Measurements from ENCODE around the gene LRPPRC. TPM values are rescaled to one million over a fixed set of nuclear protein-coding genes. Genes with fewer than 3 reads are reported as not detected.

Gene LRPPRC
- total and polyA plus RNA-seq, 2 experiments from 2014 or later, result 163 to 200 TPM

GRCh38 chr2:43884689-43885088 lies 111.1 kb downstream of the LRPPRC start:
- H2AFZ ChIP-seq, result no peak overlapping the region
- peaks cover 3% of the 10 kb centered on the region; the same call in 1 of the 3 replicates for H3K4me1 Mint-ChIP-seq
- no peak overlapping the region for H3K4me2 ChIP-seq
- no peaks in the 10 kb centered on the region for H3K27me3 ChIP-seq (ENCODE audit: insufficient read depth)
- H3K9me2 ChIP-seq (ENCODE audit: insufficient read depth), result no peaks in the 10 kb centered on the region
- peak overlapping the region; percentile 68; the same call in 1 of the 2 replicates for H3K27ac ChIP-seq (ENCODE audit: low read depth)
- H3K36me3 Mint-ChIP-seq (ENCODE audit: low read depth), result peaks cover 32% of the 10 kb centered on the region
- no peak for ATAC-seq
- no peaks in the 10 kb centered on the region for H3K9me3 Mint-ChIP-seq
- H3K4me3 Mint-ChIP-seq, result no peak overlapping the region
- H3K36me3 ChIP-seq (ENCODE audit: insufficient read depth), result peaks cover 25% of the 10 kb centered on the region
- DNase-seq (ENCODE audit: low spot score), result no peak
- no peak overlapping the region for H3K27ac Mint-ChIP-seq
- H4K20me1 ChIP-seq (replicated peaks; ENCODE audit: insufficient read depth), result no peaks in the 10 kb centered on the region; the same call in none of the 2 replicates
- no peaks in the 10 kb centered on the region for H3K4me1 ChIP-seq (ENCODE audit: insufficient read depth)
- TF ChIP-seq, protein P1, sequence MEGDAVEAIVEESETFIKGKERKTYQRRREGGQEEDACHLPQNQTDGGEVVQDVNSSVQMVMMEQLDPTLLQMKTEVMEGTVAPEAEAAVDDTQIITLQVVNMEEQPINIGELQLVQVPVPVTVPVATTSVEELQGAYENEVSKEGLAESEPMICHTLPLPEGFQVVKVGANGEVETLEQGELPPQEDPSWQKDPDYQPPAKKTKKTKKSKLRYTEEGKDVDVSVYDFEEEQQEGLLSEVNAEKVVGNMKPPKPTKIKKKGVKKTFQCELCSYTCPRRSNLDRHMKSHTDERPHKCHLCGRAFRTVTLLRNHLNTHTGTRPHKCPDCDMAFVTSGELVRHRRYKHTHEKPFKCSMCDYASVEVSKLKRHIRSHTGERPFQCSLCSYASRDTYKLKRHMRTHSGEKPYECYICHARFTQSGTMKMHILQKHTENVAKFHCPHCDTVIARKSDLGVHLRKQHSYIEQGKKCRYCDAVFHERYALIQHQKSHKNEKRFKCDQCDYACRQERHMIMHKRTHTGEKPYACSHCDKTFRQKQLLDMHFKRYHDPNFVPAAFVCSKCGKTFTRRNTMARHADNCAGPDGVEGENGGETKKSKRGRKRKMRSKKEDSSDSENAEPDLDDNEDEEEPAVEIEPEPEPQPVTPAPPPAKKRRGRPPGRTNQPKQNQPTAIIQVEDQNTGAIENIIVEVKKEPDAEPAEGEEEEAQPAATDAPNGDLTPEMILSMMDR (conservative IDR thresholded peaks at IDR 0.05; ENCODE audit: low read depth in 2 of 2), result no peak
- TF ChIP-seq EZH2phosphoT487 (IDR thresholded peaks at IDR 0.05; ENCODE audit: unreplicated experiment), result no peak
- no peak for TF ChIP-seq POLR2AphosphoS5 (IDR thresholded peaks at IDR 0.05; ENCODE audit: low read depth)
- no peak for TF ChIP-seq STAT1 (IDR thresholded peaks at IDR 0.05; ENCODE audit: unreplicated experiment)
- no peak for TF ChIP-seq NANOG (IDR thresholded peaks at IDR 0.05; ENCODE audit: borderline replicate concordance)
- no peak for TF ChIP-seq ETS1 (IDR thresholded peaks at IDR 0.05)
- no peak for TF ChIP-seq ZNF114 (CRISPR knock-in tag; IDR thresholded peaks at IDR 0.05)
- H3F3A ChIP-seq (replicated peaks; ENCODE audit: low read depth), result 0 out of 2 replicates have a peak, but pooled peaks cover 16% of the 10 kb centered on the region
- H3K27me3 Mint-ChIP-seq (ENCODE audit: insufficient read depth, low read depth, poor library complexity), result peaks cover 2% of the 10 kb centered on the region
- H3K79me2 ChIP-seq (replicated peaks; ENCODE audit: insufficient read depth), result no peaks in the 10 kb centered on the region
- H3K4me3 ChIP-seq, result no peak overlapping the region

DNA sequence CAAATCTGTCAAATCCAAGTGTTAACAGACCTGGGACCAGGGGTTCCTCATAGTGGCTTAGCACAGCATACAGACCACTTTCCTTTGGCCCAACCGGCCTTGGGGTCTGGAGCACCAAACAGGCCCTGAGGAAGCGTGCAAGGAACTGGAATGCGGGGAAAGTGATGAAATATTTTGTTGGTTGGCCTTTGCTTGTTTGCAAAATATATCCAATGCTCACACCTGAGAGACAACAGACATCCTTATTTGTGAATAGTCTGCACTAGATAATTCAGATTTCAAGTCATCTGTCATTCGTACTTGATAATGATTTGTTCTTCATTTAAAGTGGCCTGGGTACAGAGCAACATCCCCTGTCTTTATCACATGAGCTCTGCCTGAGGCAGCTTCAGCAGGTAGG lies 113.5 kb downstream of the LRPPRC start:
- no peaks in the 10 kb centered on the region for H3K9me2 ChIP-seq (ENCODE audit: insufficient read depth)
- no peaks in the 10 kb centered on the region for H3K9me3 Mint-ChIP-seq
- peaks cover 5% of the 10 kb centered on the region; the same call in 1 of the 2 replicates for H3K4me1 ChIP-seq (ENCODE audit: insufficient read depth)
- ATAC-seq, result peak; percentile 14
- peak overlapping the region; percentile 55; the same call in 1 of the 2 replicates for H3K27ac ChIP-seq (ENCODE audit: low read depth)
- H3K36me3 ChIP-seq (ENCODE audit: insufficient read depth), result peaks cover 3% of the 10 kb centered on the region; the same call in 1 of the 2 replicates
- peaks cover 4% of the 10 kb centered on the region for H3K27me3 Mint-ChIP-seq (ENCODE audit: insufficient read depth, low read depth, poor library complexity)
- H3K4me3 Mint-ChIP-seq, result no peak overlapping the region
- H3K79me2 ChIP-seq (replicated peaks; ENCODE audit: insufficient read depth), result no peaks in the 10 kb centered on the region
- 0 out of 2 replicates have a peak, but pooled peaks cover 6% of the 10 kb centered on the region for H3F3A ChIP-seq (replicated peaks; ENCODE audit: low read depth)
- H3K36me3 Mint-ChIP-seq (ENCODE audit: low read depth), result peaks cover 10% of the 10 kb centered on the region
- DNase-seq (ENCODE audit: low spot score), result no peak
- H4K20me1 ChIP-seq (replicated peaks; ENCODE audit: insufficient read depth), result no peaks in the 10 kb centered on the region; the same call in 1 of the 2 replicates
- H2AFZ ChIP-seq, result no peak overlapping the region
- H3K27me3 ChIP-seq (ENCODE audit: insufficient read depth), result no peaks in the 10 kb centered on the region
- peak overlapping the region; percentile 30; the same call in 1 of the 2 replicates for H3K27ac Mint-ChIP-seq
- peaks cover 5% of the 10 kb centered on the region; the same call in 1 of the 3 replicates for H3K4me1 Mint-ChIP-seq
- H3K4me3 ChIP-seq, result no peak overlapping the region
- H3K4me2 ChIP-seq, result no peak overlapping the region
- no peak for TF ChIP-seq EZH2phosphoT487 (IDR thresholded peaks at IDR 0.05; ENCODE audit: unreplicated experiment)
- TF ChIP-seq STAT1 (IDR thresholded peaks at IDR 0.05; ENCODE audit: unreplicated experiment), result no peak
- TF ChIP-seq ETS1 (IDR thresholded peaks at IDR 0.05), result no peak
- no peak for TF ChIP-seq CREB1 (CRISPR knock-in tag; IDR thresholded peaks at IDR 0.05; ENCODE audit: low read depth)
- TF ChIP-seq ZNF331 (CRISPR knock-in tag; IDR thresholded peaks at IDR 0.05; ENCODE audit: low read depth), result no peak
- TF ChIP-seq, protein P2, sequence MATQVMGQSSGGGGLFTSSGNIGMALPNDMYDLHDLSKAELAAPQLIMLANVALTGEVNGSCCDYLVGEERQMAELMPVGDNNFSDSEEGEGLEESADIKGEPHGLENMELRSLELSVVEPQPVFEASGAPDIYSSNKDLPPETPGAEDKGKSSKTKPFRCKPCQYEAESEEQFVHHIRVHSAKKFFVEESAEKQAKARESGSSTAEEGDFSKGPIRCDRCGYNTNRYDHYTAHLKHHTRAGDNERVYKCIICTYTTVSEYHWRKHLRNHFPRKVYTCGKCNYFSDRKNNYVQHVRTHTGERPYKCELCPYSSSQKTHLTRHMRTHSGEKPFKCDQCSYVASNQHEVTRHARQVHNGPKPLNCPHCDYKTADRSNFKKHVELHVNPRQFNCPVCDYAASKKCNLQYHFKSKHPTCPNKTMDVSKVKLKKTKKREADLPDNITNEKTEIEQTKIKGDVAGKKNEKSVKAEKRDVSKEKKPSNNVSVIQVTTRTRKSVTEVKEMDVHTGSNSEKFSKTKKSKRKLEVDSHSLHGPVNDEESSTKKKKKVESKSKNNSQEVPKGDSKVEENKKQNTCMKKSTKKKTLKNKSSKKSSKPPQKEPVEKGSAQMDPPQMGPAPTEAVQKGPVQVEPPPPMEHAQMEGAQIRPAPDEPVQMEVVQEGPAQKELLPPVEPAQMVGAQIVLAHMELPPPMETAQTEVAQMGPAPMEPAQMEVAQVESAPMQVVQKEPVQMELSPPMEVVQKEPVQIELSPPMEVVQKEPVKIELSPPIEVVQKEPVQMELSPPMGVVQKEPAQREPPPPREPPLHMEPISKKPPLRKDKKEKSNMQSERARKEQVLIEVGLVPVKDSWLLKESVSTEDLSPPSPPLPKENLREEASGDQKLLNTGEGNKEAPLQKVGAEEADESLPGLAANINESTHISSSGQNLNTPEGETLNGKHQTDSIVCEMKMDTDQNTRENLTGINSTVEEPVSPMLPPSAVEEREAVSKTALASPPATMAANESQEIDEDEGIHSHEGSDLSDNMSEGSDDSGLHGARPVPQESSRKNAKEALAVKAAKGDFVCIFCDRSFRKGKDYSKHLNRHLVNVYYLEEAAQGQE (IDR thresholded peaks at IDR 0.05; ENCODE audit: unreplicated experiment), result no peak
- no peak for TF ChIP-seq NANOG (IDR thresholded peaks at IDR 0.05; ENCODE audit: borderline replicate concordance)
